Choroid plexus epithelial cell (primary cell): Measurements from ENCODE around the gene GBP7.

ENCODE experiments used
- DNase-seq: peaks from one replicate; pipeline ENCODE4 v3.0.0-alpha.2; 2010; ENCODE audit warnings: low read depth
- H3K4me3 ChIP-seq: 2 replicates; pipeline ENCODE4 v1.5.1; 2011; ENCODE audit warnings: low read depth, mild to moderate bottlenecking, control low read depth, low read length, moderate library complexity
- CTCF ChIP-seq: conservative IDR thresholded peaks from 2 replicates; pipeline ENCODE4 v1.5.1; 2011; ENCODE audit warnings: low read depth, mild to moderate bottlenecking, control low read depth, inconsistent platforms, low read length, moderate library complexity

The GBP7 gene

DNA sequence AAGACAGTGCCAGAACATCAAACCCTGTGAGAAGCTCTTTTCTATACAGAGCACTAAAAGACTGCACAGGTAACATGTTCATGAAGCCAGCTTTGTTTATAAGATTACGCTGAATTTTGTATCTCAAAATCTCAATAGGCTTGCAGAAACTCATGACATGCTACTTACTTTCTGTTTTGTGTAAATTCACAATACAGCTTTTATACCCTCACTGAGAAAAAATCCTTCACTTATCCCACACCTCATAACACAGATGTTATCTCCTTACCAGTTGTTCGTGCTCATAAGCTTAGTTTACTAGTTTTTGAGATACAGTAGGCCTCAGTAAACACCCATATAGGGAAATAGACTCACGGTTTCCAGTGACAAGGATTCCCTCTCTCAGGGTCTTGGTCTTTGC is 25.8 kb downstream of the GBP7 start:
- no peak for DNase-seq
- TF ChIP-seq CTCF, result no peak
- no peak overlapping the region for H3K4me3 ChIP-seq

DNA sequence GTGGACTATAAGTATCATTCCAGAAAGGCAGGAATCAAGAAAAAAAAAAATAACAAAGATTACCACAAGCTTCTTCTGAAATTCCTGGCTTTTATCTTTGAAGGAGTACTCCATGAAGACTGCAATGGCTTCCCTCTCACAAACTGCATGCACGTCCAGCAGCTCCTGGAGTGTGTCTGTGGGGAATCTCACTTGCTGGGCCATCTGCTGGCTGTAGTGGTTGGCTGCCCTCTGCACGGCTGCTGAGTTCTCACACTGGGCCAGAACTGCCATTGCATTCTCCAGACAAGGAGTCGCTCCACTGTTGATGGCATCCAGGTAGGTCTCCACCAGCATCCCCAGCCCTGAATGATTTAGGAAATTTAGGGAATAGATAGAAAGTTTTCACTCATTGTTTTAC is 26.6 kb downstream of the GBP7 start:
- no peak overlapping the region for H3K4me3 ChIP-seq
- DNase-seq, result peak; percentile 75
- peak; percentile 76 for TF ChIP-seq CTCF

DNA sequence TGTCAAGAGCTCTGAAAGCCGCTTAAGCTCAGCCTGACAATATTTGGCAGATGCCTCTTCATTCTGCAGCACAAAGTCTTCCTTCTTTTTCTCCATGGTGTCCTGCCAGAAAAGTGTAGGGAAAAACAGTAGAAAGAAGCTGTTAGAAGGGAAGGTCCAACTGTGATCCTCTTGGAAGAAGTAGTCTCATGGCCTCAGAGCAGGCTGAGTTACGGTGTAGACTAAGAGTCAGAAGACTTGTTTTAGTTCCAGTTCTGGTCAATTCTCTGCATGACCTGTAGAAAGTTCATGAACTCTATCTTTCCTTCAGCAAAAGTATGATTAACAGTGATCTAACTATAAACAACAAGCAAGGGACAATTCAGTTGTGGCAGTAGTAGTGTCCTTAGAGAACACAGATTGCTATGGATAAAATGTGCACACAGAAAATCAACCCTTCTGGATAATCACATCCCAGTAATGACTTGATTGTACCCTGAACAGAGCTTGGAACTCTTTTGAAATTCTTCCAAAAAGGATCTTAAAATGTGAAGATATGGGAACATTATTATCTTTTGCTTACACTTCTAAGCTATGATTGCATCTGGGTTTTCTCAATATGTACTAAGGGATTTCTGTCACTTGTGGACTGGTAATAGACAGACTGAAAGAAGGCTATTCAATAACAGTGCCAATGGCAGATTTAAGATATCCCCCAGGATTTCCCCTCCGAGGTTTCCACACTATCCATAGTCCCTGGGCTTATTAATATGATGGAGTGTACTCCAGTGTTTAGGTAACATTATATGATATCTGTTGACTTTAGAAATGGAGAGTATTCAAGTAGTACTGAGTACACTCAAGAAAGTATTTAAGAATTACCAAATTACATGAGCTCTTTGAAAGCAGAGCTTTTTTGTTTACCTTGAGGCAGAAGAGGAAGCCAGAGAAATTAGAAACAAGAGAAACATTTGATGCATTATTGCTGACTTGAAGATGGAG is 27.8 kb downstream of the GBP7 start:
- DNase-seq, result no peak
- H3K4me3 ChIP-seq, result no peak overlapping the region
- no peak for TF ChIP-seq CTCF

DNA sequence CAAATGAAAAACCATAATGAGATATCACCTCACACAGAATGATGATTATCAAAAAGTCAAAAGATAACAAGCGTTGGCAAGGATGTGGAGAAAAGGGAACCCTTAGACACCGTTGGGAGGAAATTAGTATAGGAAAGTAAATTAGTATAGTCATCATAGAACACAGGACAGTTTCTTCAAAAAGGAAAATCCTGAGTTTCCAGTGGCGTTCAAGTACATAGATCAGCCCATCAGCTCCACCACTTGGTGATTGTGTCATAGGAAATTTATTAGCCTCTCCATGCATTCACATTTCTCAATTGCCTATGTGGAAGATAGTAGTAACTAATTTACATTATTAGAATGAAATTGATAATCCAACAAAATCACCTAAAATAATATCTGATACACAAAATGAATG is 29.1 kb downstream of the GBP7 start:
- no peak for TF ChIP-seq CTCF
- no peak for DNase-seq
- no peak overlapping the region for H3K4me3 ChIP-seq

DNA sequence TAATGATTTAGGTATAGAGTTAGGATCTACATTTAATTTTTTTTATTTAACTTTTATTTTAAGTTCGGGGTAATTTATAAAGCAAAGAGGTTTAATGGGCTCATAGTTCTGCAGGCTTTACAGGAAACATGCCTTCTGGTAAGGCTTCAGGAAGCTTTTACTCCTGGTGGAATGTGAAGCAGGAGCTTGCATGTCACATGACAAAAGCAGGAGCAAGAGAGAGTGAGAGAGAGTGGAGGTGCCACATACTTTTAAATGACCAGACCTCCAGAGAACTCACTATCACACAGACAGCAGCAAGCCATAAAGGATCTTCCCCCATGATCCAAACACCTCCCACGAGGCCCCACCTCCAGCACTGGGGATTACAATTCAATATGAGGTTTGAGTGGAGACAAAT is 32.3 kb downstream of the GBP7 start:
- H3K4me3 ChIP-seq, result no peak overlapping the region
- TF ChIP-seq CTCF, result no peak
- DNase-seq, result no peak

GRCh38 chr1:89142160-89142559 is 33.6 kb downstream of the GBP7 start:
- no peak for DNase-seq
- no peak overlapping the region for H3K4me3 ChIP-seq
- TF ChIP-seq CTCF, result no peak

GRCh38 chr1:89133747-89134146 is 42.1 kb downstream of the GBP7 start:
- DNase-seq, result no peak
- no peak overlapping the region for H3K4me3 ChIP-seq
- TF ChIP-seq CTCF, result no peak
